Kidney (tissue), 14 donors: ENCODE measurements around the gene MYL6B. TPM values are rescaled to one million over a fixed set of nuclear protein-coding genes. Genes with fewer than 3 reads are reported as not detected.

Experiments used
- DNase-seq, 5 donors: peaks; one replicate each; pipeline ENCODE4 v3.0.0-alpha.2; 2013 to 2020
- FAIRE-seq: peaks from 2 replicates; lab custom pipeline; 2012; peaks lifted over from hg19 to GRCh38; lab: Jason Lieb, UNC
- H3K27ac ChIP-seq, 2 donors: one replicate each; pipeline ENCODE4 v1.7.0; 2013; ENCODE audit warnings: low read depth in 2 of 2, low read length in 2 of 2, inconsistent platforms in 1 of 2
- H3K27me3 ChIP-seq: one replicate; pipeline ENCODE4 v1.7.1; 2013; ENCODE audit warnings: low read length, inconsistent platforms; ENCODE audit not compliant: control insufficient read depth, insufficient read depth
- H3K36me3 ChIP-seq, 3 donors: one replicate each; pipeline versions ENCODE4 v1.7.0 to v1.7.1; 2013; ENCODE audit warnings: low read length in 3 of 3, control low read depth in 1 of 3, inconsistent platforms in 1 of 3; ENCODE audit not compliant: insufficient read depth in 3 of 3, control insufficient read depth in 2 of 3
- H3K4me1 ChIP-seq, 3 donors: one replicate each; pipeline versions ENCODE4 v1.7.0 to v1.7.1; 2013; ENCODE audit warnings: low read length in 3 of 3, inconsistent platforms in 1 of 3, low read depth in 1 of 3; ENCODE audit not compliant: control insufficient read depth in 2 of 3, insufficient read depth in 2 of 3
- H3K4me3 ChIP-seq, 3 donors: one replicate each; pipeline versions ENCODE4 v1.7.0 to v1.8.1; 2013; ENCODE audit warnings: low read length in 3 of 3, control low read depth in 1 of 3, inconsistent platforms in 1 of 3
- H3K9ac ChIP-seq, 3 donors: one replicate each; pipeline versions ENCODE4 v1.7.0 to v1.7.1; 2013; ENCODE audit warnings: low read length in 3 of 3, control low read depth in 1 of 3, inconsistent platforms in 1 of 3
- H3K9me3 ChIP-seq, 3 donors: one replicate each; pipeline versions ENCODE4 v1.7.0 to v1.7.1; 2013; ENCODE audit warnings: low read length in 3 of 3, control low read depth in 1 of 3, inconsistent platforms in 1 of 3; ENCODE audit not compliant: control insufficient read depth in 2 of 3, insufficient read depth in 1 of 3
- intact Hi-C: fragments of 100-400 bp; cut with DNase I; formaldehyde crosslinking; loops from one replicate; pipeline ENCODE4 v1.11.1; 2022
- polyA plus RNA-seq: library from polyadenylated mRNA; stranded (reverse); fragments of 350-450 nt; fragmentation: Illumina TruSeq; extraction: RNeasy Lipid Tissue Mini Kit (QIAGEN cat#74804); gene quantifications from one replicate; pipeline ENCODE4 v1.2.3, GENCODE V29; 2014; ENCODE audit warnings: low read depth, low replicate concordance; ENCODE audit not compliant: insufficient read depth
- total RNA-seq: library from RNA; stranded (reverse); fragmentation: NEBNext Ultra II Directional; extraction: Animal tissue kit (Norgen Biotek cat#: 25700); gene quantifications from one replicate; pipeline ENCODE4 v1.2.1, GENCODE V29; 2021
- TF ChIP-seq, protein P1 (sequence below): IDR thresholded peaks from 3 replicates; pipeline ENCODE4 v1.5.1; 2012; ENCODE audit warnings: mild to moderate bottlenecking, moderate library complexity, borderline replicate concordance; ENCODE audit not compliant: insufficient read depth; ENCODE audit errors: extremely low read depth
- donor health status: control.
- donor health status: control.
- donor health status: control.
- donor health status: control.
- donor health status: control.
- donor health status: DM: yes; HTN: yes; CAD: no.
- donor health status: Normal renal cell carcinoma (clear cell type).

Gene MYL6B
- total and polyA plus RNA-seq, 2 donors from 2014 or later = 48.2 to 142 TPM

DNA sequence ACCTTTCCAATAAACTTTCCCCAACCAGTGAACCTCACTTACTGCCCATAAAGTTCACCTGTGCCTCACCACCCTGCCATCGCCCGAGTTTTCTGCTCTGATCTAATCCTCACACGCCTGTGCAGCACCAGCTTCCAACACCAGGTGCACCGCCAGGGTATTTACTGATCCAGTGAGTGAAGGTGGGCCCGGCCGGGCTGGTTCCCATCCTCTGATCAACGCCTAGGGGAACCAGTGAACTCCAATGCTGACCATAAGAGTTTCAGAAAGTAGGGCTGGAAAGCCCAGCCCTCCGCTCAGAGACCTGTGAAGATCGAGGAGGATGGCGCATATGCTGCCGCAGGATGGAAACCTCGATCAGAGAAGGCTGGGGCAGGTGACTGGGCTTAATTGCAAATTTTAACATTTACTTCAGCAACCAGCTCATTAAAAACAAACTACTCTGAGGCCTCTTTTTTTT lies 685 bp upstream of the MYL6B start:
- H3K4me1 ChIP-seq = peaks cover 0 to 20% (median 10%) of the 10 kb centered on the region in 3 donors
- FAIRE-seq (no peak), DNase-seq (peak; percentile 65 to 84 (median 73))
- peak overlapping the region; percentile 57 to 83 (median 60) for H3K9ac ChIP-seq
- H3K36me3 ChIP-seq = peaks cover 0 to 2% (median 0%) of the 10 kb centered on the region in 3 donors
- TF ChIP-seq, protein P1, sequence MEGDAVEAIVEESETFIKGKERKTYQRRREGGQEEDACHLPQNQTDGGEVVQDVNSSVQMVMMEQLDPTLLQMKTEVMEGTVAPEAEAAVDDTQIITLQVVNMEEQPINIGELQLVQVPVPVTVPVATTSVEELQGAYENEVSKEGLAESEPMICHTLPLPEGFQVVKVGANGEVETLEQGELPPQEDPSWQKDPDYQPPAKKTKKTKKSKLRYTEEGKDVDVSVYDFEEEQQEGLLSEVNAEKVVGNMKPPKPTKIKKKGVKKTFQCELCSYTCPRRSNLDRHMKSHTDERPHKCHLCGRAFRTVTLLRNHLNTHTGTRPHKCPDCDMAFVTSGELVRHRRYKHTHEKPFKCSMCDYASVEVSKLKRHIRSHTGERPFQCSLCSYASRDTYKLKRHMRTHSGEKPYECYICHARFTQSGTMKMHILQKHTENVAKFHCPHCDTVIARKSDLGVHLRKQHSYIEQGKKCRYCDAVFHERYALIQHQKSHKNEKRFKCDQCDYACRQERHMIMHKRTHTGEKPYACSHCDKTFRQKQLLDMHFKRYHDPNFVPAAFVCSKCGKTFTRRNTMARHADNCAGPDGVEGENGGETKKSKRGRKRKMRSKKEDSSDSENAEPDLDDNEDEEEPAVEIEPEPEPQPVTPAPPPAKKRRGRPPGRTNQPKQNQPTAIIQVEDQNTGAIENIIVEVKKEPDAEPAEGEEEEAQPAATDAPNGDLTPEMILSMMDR = no peak
- H3K9me3 ChIP-seq = no peaks in the 10 kb centered on the region
- peak overlapping the region; percentile 71 to 92 (median 82) for H3K4me3 ChIP-seq
- H3K27me3 ChIP-seq = no peaks in the 10 kb centered on the region
- intact Hi-C loops = no loop called here
- H3K27ac ChIP-seq = peak overlapping the region; percentile 87 to 91

DNA sequence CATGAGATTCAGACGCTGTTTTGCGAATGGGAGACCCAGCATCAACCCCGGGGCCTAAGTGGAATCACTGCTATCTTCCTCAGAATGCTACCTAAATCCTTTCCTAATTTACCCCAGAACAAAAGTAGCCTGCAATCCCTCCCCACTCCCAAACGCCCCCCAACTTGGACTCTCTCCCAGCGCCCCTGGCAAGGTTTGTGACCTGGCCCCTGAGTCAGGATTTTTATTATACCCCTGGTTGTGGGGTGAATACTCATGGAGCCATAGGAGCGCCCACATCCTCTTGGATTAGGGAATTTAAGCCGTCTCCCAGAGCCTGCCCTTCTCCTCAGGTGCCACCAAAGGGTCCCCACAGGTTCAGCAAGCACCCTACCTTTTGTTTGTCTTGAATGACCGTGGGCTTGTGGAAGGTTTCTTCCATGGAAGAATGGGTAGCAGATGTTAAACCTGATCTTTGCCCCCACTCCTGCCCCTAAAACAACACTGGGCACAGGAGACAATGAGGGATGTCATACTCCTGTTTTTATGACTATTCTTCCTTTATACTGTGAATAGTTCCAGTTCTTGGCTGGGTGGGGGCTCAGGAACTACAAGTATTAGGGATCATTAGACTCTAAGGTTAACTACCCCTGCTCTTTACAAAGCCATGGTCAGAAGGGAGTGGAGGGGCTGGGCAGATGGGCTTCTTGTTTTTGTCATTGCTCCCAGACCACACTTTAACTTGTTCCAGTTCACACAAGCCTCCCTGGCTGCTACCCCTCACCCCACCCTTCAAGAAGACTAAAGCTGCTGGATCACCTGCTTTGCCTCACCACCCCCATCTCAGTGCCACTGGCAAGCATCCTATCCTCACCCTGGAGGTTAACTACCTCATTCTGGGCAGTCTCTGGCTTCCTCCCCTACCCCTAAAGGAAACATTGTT lies 630 bp downstream of the MYL6B start:
- intact Hi-C loops = no loop called here
- H3K9ac ChIP-seq = peak overlapping the region; percentile 68 to 93 (median 83)
- peak in 2 of 5 donors; percentile 54 to 60 for DNase-seq
- H3K36me3 ChIP-seq = peaks cover 0 to 2% (median 0%) of the 10 kb centered on the region in 3 donors
- TF ChIP-seq, protein P1 = no peak
- FAIRE-seq = no peak
- H3K4me3 ChIP-seq = peak overlapping the region; percentile 80 to 92 (median 82)
- H3K27ac ChIP-seq = peak overlapping the region; percentile 24 to 91
- H3K4me1 ChIP-seq = peaks cover 0 to 16% (median 10%) of the 10 kb centered on the region in 3 donors
- no peaks in the 10 kb centered on the region for H3K27me3 ChIP-seq
- no peaks in the 10 kb centered on the region for H3K9me3 ChIP-seq

DNA sequence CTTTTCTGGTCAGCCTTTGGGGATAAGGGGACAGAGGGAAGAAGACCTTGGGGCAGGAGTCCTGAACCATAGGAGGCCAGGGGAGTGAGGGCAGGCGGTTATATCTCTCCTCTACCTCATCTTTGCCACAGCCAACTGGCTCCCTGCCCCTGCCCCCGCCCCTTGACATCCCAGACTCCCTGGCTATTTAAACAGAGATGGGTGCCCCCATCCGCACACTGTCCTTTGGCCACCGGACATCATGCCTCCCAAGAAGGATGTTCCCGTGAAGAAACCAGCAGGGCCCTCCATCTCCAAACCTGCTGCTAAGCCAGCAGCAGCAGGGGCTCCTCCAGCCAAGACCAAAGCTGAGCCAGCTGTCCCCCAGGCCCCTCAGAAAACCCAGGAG lies 1.3 kb downstream of the MYL6B start:
- Histone ChIP-seq H3K9me3 (no peaks in the 10 kb centered on the region), H3K4me3 (no peak overlapping the region), H3K27ac (no peak overlapping the region), H3K4me1 (peaks cover 0 to 16% (median 10%) of the 10 kb centered on the region in 3 donors), H3K36me3 (peaks cover 0 to 2% (median 0%) of the 10 kb centered on the region in 3 donors), H3K27me3 (no peaks in the 10 kb centered on the region), H3K9ac (no peak overlapping the region)
- TF ChIP-seq, protein P1 = no peak
- DNase-seq = peak in 2 of 5 donors; percentile 41 to 49
- no peak for FAIRE-seq
- intact Hi-C loops = no loop called here
